GM18508 (cell line): ENCODE measurements around the gene TNIP2.

ENCODE experiments used
- ATAC-seq: cut with Tn5 transposase; IDR thresholded peaks from one replicate; pipeline ENCODE4 v1.9.1; 2021; ENCODE audit warnings: moderate number of reproducible peaks; ENCODE audit not compliant: insufficient read depth, unreplicated experiment

Gene TNIP2

GRCh38 chr4:2755821-2756690, at the start of gene TNIP2:
TNIP2 (minus strand) TSS chr4:2756336; CDS start chr4:2756289, 47 bp downstream.
- ATAC-seq: no peak

- ATAC-seq: no peak
Observed at GRCh38 chr4:2804973-2805501, 48.9 kb upstream of the TNIP2 start.

DNA sequence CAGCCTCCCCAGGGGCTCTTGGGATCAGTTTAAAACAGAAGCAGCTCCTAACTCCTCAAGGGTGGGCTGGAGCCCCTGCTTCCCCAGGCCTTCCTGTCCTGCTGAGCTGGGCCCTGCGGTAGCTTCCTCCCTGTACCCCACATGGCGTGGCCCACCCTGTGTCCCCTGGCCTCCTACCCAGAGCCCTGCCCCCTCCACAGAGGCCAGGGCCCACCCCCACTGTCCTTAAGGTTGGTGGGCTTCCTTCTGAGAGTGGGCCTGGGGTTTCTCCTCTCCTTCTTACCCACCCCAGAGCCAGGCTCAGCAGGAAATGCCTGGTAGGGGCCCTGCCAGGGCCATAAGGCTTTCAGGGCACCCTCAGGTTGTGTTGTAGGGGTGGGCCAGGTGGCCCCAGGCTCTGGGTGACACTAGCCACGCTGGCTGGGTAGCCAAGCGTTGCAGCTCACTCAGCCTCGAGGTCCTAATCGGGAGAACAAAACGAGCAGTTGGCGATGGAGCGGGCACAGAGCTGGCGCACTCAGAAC, 48.4 kb upstream of the TNIP2 start:
- no peak for ATAC-seq

- ATAC-seq: no peak
Observed at GRCh38 chr4:2803624-2804448, 47.7 kb upstream of the TNIP2 start.

DNA sequence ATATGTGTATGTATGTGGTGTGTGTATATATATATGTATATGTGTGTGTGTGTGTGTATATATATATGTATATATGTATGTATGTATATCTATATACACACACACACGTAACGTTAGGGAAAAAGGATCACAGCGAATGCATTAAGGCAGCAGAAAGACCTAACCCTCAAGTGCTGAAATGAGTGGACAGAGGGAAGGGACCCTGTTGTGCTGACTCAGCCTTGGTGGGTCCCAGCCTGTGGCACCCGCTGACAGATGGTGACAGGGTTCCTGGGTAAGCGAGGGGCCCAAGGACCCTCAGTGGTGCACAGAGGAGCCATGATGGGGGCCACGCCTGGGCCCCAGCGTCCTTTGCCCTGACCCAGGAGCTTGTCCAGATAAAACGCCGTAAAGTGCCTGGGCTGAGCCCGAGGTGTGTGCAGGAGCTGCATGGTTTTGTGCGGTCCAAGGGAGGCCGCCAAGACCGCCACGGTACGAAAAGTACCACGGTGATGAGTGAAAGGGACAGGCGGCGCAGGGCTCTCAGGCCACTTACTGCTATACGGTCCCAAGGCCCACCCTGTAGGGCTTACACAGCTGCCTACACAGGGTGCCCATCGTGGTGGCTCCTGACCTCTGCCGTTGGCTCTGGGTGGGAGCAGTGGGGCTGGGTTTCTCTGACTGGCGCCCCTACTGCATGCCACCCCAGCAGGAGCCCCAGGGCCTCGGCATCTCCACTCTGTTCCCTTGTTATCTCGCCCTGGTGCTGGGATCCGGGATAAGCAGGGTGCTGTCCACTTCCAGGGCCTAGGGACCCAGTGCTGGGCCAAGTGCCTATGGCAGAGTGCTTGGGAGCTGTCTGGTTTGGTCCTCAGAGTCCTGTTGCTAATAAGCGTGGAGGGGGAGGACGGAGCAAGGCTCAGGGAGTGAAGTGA, 46.7 kb upstream of the TNIP2 start:
- no peak for ATAC-seq

GRCh38 chr4:2800691-2801596, 44.8 kb upstream of the TNIP2 start:
- ATAC-seq: no peak

GRCh38 chr4:2799971-2800690, 44.0 kb upstream of the TNIP2 start:
- no peak for ATAC-seq

GRCh38 chr4:2799224-2799911, 43.2 kb upstream of the TNIP2 start:
- ATAC-seq: no peak

DNA sequence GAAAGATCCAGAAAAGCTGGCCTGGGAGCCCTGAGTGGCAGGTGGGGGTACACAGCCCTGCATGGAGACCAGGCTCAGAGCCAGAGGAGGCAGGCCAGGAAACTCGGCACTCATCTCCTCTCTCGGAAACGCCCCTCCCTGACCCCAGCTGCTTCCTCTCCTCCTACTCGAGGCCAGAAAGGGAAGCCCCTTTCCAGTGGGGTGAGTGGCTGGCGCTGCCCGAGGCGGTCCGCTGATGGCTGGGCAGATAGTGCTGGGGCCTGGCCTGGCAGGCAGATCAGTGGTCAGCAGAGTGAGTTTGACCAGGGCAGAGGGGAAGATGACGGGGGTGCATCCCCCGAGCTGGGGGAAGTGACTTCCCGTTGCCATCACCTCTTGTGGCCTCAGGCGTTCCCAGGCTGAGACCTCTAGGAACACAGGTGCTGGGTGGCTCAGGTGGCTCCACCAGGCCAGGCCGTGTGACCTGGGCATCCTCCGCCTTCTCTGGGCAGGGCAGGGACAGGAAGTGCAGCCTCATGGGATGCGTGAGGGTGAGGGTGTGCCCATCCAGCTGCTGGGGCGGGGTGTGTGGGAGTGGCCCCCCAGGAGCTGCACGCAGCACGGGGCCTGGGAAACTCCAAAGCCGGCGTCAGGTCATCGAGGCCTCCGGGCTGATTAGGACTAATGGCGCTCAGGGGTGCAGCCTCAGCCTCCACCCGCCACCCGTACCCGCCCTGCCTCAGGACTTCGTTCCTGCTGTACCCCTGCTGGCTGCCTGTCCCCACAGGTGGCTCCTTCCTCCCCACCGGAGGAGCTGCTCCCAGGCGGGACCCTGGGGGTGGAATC, 42.5 kb upstream of the TNIP2 start:
- ATAC-seq: no peak

DNA sequence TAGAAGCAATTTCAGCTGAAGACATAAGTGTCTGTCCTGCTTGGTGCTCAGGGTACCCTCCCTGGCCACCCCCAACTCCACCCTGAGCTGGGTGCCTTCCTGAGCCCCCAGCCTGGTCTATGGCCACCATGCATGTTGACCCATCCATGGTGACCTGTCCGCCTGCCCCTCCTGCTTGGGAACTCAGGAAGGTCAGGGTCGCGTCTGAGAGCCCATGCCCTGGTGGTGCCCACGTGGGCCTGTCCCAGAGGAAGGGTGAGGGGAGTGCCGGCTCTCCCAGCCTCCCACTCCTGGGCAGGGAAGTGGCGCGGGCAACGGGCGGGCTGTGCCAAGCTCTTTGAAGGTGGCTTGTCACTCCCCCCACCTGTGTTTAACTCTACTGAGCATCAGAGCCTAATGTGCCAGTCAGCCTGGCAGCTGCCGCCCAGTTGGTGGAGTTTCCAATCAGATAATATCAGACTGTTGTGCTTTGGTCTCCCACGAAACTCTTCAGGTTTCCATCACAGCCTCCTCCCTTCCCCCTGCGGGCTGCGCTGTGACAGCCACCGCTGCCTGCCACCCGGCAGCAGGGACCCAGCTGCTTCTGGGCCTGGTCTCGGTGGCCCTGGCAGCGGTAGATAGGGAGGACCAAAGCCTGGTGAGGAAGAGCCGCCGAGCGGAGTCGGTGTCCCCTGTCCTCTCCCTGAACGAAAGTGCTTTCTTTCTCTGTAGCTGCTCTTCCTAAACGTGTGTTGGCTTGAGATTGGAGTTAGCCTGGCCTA, 41.6 kb upstream of the TNIP2 start:
- no peak for ATAC-seq

DNA sequence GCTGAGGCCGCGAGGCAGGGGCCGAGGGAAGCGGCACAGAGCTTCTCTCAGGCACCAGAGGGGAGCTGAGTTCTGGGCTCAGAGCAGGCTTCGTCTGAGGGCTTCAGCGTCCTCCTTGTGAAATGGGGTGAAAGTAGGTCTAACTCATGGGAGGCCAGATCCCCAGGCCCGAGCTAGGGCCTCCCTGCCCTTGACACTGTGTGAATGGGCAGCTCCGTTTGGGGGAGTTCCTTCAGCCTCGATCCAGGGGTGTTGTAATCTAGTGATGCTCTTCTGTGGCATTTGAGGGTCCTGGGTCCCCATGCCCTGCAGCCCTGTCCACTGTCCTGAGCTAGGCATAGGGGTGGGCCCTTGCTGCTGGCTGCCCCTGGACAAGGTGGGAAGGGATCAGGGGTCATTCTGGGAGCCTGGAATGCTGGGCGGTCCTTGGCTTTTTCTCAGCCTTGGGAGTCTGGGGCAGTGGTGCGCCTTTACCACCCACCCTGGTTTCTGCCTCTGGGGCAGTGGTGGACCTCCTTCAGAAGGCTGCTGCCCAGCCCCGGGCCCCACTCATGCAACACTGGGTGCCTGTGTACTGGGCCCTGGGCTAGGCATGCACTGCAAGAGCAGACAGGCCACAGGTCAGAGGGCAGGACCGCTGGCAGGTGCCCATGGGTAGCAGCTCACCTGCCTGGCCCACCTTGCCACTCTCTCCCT, 40.9 kb upstream of the TNIP2 start:
- ATAC-seq: no peak

DNA sequence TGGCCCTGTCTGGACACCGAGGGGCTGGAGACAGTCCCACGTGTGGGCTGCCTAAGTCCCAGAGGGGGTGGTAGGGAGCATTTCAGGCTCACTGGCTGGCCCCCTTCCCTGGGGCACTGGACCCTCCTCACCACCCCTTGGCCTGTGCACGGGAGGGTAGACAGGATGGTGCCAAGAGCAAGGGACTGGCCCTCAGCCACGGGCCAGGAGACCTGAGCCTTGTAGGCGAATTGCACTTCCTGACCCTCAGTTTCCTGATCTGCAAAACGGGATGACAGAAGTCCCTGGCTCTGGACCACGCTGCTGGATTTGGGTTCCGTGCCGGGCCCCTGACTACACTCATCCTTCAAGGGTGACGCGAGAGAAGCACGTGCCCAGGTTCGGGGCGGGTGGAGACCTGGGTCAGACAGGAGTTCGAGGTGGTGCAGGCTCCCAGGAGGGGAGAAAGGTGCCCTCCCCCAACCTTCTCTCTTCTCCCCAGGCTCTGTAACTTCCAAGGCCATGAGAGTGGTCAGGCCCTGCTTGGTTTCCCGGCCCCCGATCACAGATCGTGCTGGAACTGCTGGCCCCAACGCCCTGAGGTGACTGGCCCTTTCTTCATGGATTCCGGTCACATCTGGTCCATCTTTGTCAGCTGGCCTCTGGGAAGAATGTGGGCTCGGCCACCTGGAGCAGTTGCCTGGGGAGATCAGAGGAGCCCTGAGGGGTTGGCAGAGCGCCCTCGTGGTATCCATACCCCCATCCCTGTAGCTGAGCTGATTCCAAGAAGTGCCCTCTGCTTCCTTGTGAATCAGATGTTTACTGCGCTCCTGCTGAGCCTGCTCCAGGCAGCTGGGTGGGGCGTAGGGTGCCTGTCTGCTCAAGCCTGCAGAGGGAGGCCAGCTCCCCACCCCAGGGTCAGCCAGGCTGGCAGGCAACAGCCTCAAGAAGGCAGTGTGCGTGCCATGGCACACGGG, 40.0 kb upstream of the TNIP2 start:
- ATAC-seq: no peak

- no peak for ATAC-seq
Observed at GRCh38 chr4:2795300-2795892, 39.3 kb upstream of the TNIP2 start.
